SU-DHL-6 (cell line): Measurements from ENCODE around the gene MUTYH.
A peak's percentile ranks its signal among the peaks of the same experiment; 100 is the strongest.

Experiments used
- H2AFZ ChIP-seq: fragments of 200-600 bp; sonication (generic); 2 replicates; pipeline ENCODE4 v1.6.1; 2014; ENCODE audit warnings: low read depth, mild to moderate bottlenecking, moderate library complexity, mixed read lengths, antibody characterized with exemption, low read length; ENCODE audit not compliant: severe bottlenecking
- H3F3A ChIP-seq: fragments of 200-600 bp; shearing (Covaris generic); 2 replicates; pipeline ENCODE4 v1.6.0; 2016; ENCODE audit warnings: antibody characterized with exemption, mild to moderate bottlenecking; ENCODE audit not compliant: insufficient read depth
- H3K27ac ChIP-seq: fragments of 200-600 bp; sonication (generic); 2 replicates; pipeline ENCODE4 v1.5.1; 2016; ENCODE audit warnings: low read depth, mild to moderate bottlenecking, low read length, moderate library complexity, mixed read lengths
- H3K27me3 ChIP-seq: fragments of 200-600 bp; sonication (generic), shearing (Covaris generic); 2 replicates; pipeline ENCODE4 v1.6.0; 2014; ENCODE audit warnings: mild to moderate bottlenecking, low read length
- H3K36me3 ChIP-seq: fragments of 200-600 bp; sonication (generic); 2 replicates; pipeline ENCODE4 v1.6.1; 2014; ENCODE audit warnings: mild to moderate bottlenecking, low read length, mixed read lengths
- H3K4me2 ChIP-seq: fragments of 300-600, 200-600 bp; shearing (Covaris generic), sonication (generic); 2 replicates; pipeline ENCODE4 v1.6.0; 2014; ENCODE audit warnings: low read length, low read depth, mild to moderate bottlenecking; ENCODE audit not compliant: poor library complexity, severe bottlenecking
- H3K4me3 ChIP-seq: fragments of 200-600 bp; sonication (generic); 2 replicates; pipeline ENCODE4 v1.5.1; 2014; ENCODE audit warnings: antibody characterized with exemption, low read length, mild to moderate bottlenecking, mixed read lengths; ENCODE audit not compliant: insufficient read depth, poor library complexity, severe bottlenecking
- H3K79me2 ChIP-seq: fragments of 200-600 bp; sonication (generic); 2 replicates; pipeline ENCODE4 v1.6.1; 2014; ENCODE audit warnings: mild to moderate bottlenecking, low read length, moderate library complexity; ENCODE audit not compliant: insufficient read depth
- H3K9ac ChIP-seq: fragments of 200-600 bp; sonication (generic); 2 replicates; pipeline ENCODE4 v1.7.0; 2014; ENCODE audit warnings: mild to moderate bottlenecking, low read length
- H3K9me2 ChIP-seq: fragments of 200-600 bp; sonication (generic); replicated peaks from 2 replicates; pipeline ENCODE4 v1.6.1; 2014; ENCODE audit warnings: low read length; ENCODE audit not compliant: insufficient read depth
- H3K9me3 ChIP-seq: fragments of 200-600 bp; sonication (generic); 2 replicates; pipeline ENCODE4 v1.6.1; 2014; ENCODE audit warnings: low read length, mixed read lengths; ENCODE audit not compliant: insufficient read depth
- H4K20me1 ChIP-seq: fragments of 200-600 bp; sonication (generic); 2 replicates; pipeline ENCODE4 v1.6.1; 2014; ENCODE audit warnings: low read depth, mild to moderate bottlenecking, antibody characterized with exemption, low read length, moderate library complexity, mixed read lengths
- EZH2phosphoT487 ChIP-seq: fragments of 200-600 bp; sonication (generic), shearing (Covaris generic); conservative IDR thresholded peaks from 2 replicates; pipeline ENCODE4 v1.6.1; 2018; ENCODE audit warnings: mild to moderate bottlenecking, antibody characterized with exemption, low read length, moderate library complexity, mixed read lengths
- TF ChIP-seq, protein P1 (sequence below): fragments of 200-600 bp; sonication (generic); IDR thresholded peaks from one replicate; pipeline ENCODE4 v1.5.1; 2017; ENCODE audit warnings: antibody characterized with exemption, mild to moderate bottlenecking, low read length, moderate library complexity; ENCODE audit not compliant: insufficient read depth, poor library complexity, severe bottlenecking

MUTYH gene

DNA sequence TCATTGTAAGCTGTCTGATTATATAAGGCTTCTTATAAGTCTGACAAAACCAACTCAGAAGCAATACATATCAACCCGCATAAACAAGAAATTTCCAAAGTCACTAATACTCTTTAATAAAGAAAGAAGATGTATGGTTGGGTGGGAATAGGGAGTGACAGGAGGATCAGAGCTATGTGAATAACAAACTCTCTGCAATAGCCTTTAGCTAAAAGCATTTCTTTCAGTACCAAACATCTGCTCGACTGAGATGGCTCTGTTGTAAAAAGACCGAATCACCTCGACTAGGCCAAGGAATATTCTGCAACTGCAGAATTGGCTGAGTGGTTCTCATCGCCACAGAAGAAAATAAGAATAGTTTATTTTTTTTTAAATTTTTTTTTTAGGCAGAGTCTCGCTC is 39.3 kb upstream of the MUTYH start:
- Histone ChIP-seq H2AFZ (no peak overlapping the region), H3K79me2 (no peaks in the 10 kb centered on the region), H3K27me3 (no peaks in the 10 kb centered on the region), H3K9me3 (no peaks in the 10 kb centered on the region), H3K9ac (no peak overlapping the region), H3K4me2 (no peak overlapping the region), H3F3A (no peaks in the 10 kb centered on the region), H3K9me2 (no peaks in the 10 kb centered on the region), H3K27ac (no peak overlapping the region), H4K20me1 (no peaks in the 10 kb centered on the region), H3K36me3 (no peaks in the 10 kb centered on the region), H3K4me3 (no peak overlapping the region)
- TF ChIP-seq, protein P1, sequence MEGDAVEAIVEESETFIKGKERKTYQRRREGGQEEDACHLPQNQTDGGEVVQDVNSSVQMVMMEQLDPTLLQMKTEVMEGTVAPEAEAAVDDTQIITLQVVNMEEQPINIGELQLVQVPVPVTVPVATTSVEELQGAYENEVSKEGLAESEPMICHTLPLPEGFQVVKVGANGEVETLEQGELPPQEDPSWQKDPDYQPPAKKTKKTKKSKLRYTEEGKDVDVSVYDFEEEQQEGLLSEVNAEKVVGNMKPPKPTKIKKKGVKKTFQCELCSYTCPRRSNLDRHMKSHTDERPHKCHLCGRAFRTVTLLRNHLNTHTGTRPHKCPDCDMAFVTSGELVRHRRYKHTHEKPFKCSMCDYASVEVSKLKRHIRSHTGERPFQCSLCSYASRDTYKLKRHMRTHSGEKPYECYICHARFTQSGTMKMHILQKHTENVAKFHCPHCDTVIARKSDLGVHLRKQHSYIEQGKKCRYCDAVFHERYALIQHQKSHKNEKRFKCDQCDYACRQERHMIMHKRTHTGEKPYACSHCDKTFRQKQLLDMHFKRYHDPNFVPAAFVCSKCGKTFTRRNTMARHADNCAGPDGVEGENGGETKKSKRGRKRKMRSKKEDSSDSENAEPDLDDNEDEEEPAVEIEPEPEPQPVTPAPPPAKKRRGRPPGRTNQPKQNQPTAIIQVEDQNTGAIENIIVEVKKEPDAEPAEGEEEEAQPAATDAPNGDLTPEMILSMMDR = no peak
- TF ChIP-seq EZH2phosphoT487 = no peak

DNA sequence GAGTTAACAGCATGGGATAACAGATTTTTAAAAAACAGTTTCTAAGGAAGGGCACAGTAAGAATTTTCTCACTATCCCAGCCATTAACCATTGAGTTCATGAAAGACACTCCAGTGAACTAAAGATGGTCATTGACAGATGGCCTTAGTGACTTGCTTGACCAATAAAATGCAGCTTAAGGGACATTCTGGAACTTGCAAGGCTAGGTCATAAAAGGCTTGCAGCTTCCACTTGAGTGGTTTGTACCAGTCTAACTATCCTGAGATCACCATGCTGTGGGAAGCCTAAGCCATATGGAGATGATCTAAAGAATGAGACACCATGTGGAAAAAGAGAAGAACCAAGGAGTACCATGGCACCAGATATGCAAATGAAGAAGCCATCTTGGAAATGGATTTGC is 37.9 kb upstream of the MUTYH start:
- no peak overlapping the region for H3K4me2 ChIP-seq
- no peak overlapping the region for H3K4me3 ChIP-seq
- no peaks in the 10 kb centered on the region for H3K9me2 ChIP-seq
- TF ChIP-seq, protein P1 = no peak
- no peak for TF ChIP-seq EZH2phosphoT487
- H3K9me3 ChIP-seq = no peaks in the 10 kb centered on the region
- H3K79me2 ChIP-seq = no peaks in the 10 kb centered on the region
- no peaks in the 10 kb centered on the region for H3K36me3 ChIP-seq
- no peak overlapping the region for H3K27ac ChIP-seq
- H3K27me3 ChIP-seq = no peaks in the 10 kb centered on the region
- H3K9ac ChIP-seq = no peak overlapping the region
- no peaks in the 10 kb centered on the region for H4K20me1 ChIP-seq
- no peaks in the 10 kb centered on the region for H3F3A ChIP-seq
- H2AFZ ChIP-seq = no peak overlapping the region

DNA sequence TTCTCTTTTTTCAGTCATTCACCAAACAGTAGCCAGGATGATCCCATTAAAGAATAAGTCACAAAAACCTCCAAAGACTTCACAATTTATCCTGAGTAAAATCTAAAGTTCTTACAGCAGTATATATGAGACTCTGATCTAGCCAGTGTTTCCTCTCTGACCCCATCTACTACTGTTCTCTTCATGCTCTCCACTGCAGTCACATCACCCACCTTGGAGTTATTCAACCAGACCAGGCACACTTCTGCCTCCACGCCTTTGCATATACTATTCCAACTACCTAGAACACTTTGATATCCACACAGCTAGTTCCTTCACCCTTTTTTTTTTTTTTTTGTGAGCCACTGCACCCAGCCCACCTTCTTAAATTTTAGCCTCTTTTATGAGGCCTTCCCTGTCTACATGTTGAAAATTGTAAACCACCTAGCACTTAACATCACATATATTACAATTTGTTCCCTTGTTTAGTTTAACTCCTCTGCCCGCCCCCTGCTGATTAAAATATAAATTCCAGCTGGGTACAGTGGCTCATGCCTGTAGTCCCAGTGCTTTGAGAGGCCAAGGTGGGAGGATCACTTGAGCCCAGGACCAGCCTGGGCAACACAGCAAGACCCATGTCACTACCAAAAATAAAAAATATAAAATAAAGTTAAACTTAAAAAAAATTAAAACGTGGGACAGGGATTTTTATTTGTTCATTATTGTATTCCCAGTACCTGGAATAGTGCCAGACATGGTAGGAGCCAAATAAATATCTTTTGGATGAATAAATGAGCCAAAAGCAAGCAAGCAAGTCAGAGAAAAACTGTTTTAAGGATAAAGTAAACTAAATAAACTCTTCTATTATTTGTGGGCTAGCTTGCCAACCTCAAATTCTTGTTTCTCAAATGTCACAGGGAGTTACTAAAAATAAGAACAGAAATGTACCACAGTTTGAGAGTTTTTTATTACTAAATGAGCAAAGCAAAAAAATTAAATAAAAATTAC is 35.2 kb upstream of the MUTYH start:
- Histone ChIP-seq H4K20me1 (no peaks in the 10 kb centered on the region), H3K27ac (no peak overlapping the region), H2AFZ (no peak overlapping the region), H3K4me3 (no peak overlapping the region), H3K9ac (no peak overlapping the region), H3K27me3 (no peaks in the 10 kb centered on the region), H3K36me3 (no peaks in the 10 kb centered on the region), H3K4me2 (peak overlapping the region; percentile 12), H3K79me2 (no peaks in the 10 kb centered on the region), H3F3A (no peaks in the 10 kb centered on the region), H3K9me3 (no peaks in the 10 kb centered on the region), H3K9me2 (no peaks in the 10 kb centered on the region)
- TF ChIP-seq EZH2phosphoT487 = no peak
- TF ChIP-seq, protein P1 = no peak
